ENCODE measurements around the gene CHIT1.
"Not testable (repeated sequence)": the region's sequence is repeated elsewhere in the genome, so short reads cannot be mapped to it uniquely, and the experiment has no call there.

The CHIT1 gene

GRCh38 chr1:203265541-203265940, 36.1 kb upstream of the CHIT1 start:
- no peak for DNase-seq (ENCODE audit: low spot score)

- DNase-seq (ENCODE audit: low spot score) = no peak
These were observed 34.6 kb upstream of the CHIT1 start for GRCh38 chr1:203264052-203264501.

GRCh38 chr1:203263496-203263895, 34.0 kb upstream of the CHIT1 start:
- DNase-seq (ENCODE audit: low spot score) = no peak

GRCh38 chr1:203256636-203257035, 27.2 kb upstream of the CHIT1 start:
- DNase-seq (ENCODE audit: low spot score) = not testable (repeated sequence)

- DNase-seq (ENCODE audit: low spot score) = not testable (repeated sequence)
These were observed 25.3 kb upstream of the CHIT1 start for GRCh38 chr1:203254782-203255181.

GRCh38 chr1:203252678-203253077, 23.2 kb upstream of the CHIT1 start:
- no peak for DNase-seq (ENCODE audit: low spot score)

- DNase-seq (ENCODE audit: low spot score) = no peak
These were observed 22.0 kb upstream of the CHIT1 start for GRCh38 chr1:203251466-203251865.

- DNase-seq (ENCODE audit: low spot score) = no peak
These were observed 21.4 kb upstream of the CHIT1 start for GRCh38 chr1:203250911-203251310.

- no peak for DNase-seq (ENCODE audit: low spot score)
These were observed 15.3 kb upstream of the CHIT1 start for GRCh38 chr1:203244776-203245175.

GRCh38 chr1:203241708-203242107, 12.2 kb upstream of the CHIT1 start:
- not testable (repeated sequence) for DNase-seq (ENCODE audit: low spot score)

- no peak for DNase-seq (ENCODE audit: low spot score)
These were observed 10.2 kb upstream of the CHIT1 start for GRCh38 chr1:203239526-203240305.

GRCh38 chr1:203239081-203239480, 9.6 kb upstream of the CHIT1 start:
- DNase-seq (ENCODE audit: low spot score) = no peak

GRCh38 chr1:203238535-203238934, 9.1 kb upstream of the CHIT1 start:
- no peak for DNase-seq (ENCODE audit: low spot score)

GRCh38 chr1:203234901-203235300, 5.4 kb upstream of the CHIT1 start:
- DNase-seq (ENCODE audit: low spot score) = not testable (repeated sequence)

- no peak for DNase-seq (ENCODE audit: low spot score)
These were observed 803 bp downstream of the CHIT1 start for GRCh38 chr1:203228670-203229069.

GRCh38 chr1:203227371-203228083, 1.9 kb downstream of the CHIT1 start:
- no peak for DNase-seq (ENCODE audit: low spot score)

GRCh38 chr1:203225071-203225470, 4.4 kb downstream of the CHIT1 start:
- no peak for DNase-seq (ENCODE audit: low spot score)

- no peak for DNase-seq (ENCODE audit: low spot score)
These were observed 6.3 kb downstream of the CHIT1 start for GRCh38 chr1:203223012-203223775.

- no peak for DNase-seq (ENCODE audit: low spot score)
These were observed 9.5 kb downstream of the CHIT1 start for GRCh38 chr1:203219934-203220333.

- no peak for DNase-seq (ENCODE audit: low spot score)
These were observed 10.3 kb downstream of the CHIT1 start for GRCh38 chr1:203219171-203219570.

GRCh38 chr1:203217668-203218067, 11.8 kb downstream of the CHIT1 start:
- DNase-seq (ENCODE audit: low spot score) = no peak

GRCh38 chr1:203217139-203217655, 12.3 kb downstream of the CHIT1 start:
- no peak for DNase-seq (ENCODE audit: low spot score)
